ENCODE results near the gene NALCN. TPM values are rescaled to one million over a fixed set of nuclear protein-coding genes. Genes with fewer than 3 reads are reported as not detected.

NALCN gene
- total and polyA plus RNA-seq, 7 donors: 0.23 to 1.1 (median 0.71) TPM; not detected in 2

- Histone ChIP-seq H3K36me3 (no peaks in the 10 kb centered on the region), H3K9me3 (no peaks in the 10 kb centered on the region), H3K4me1 (no peaks in the 10 kb centered on the region), H3K4me3 (no peak overlapping the region), H3K27me3 (no peaks in the 10 kb centered on the region), H3K27ac (no peak overlapping the region)
- no peak for DNase-seq
- TF ChIP-seq CTCF (IDR thresholded peaks at IDR 0.05) (no peak), POLR2A (IDR thresholded peaks at IDR 0.05) (no peak), POLR2AphosphoS5 (IDR thresholded peaks at IDR 0.05) (no peak), EP300 (IDR thresholded peaks at IDR 0.05) (no peak)
- intact Hi-C loops (cut with DNase I): no loop called here
- 45 to 50% methylated on average over 8 of the region's 8 CpGs for WGBS, 2 donors
Observed at GRCh38 chr13:101025925-101026324, 390.4 kb downstream of the NALCN start.

- intact Hi-C loops (cut with DNase I): no loop called here
- Histone ChIP-seq H3K9me3 (no peaks in the 10 kb centered on the region), H3K4me1 (no peaks in the 10 kb centered on the region), H3K4me3 (no peak overlapping the region), H3K27ac (no peak overlapping the region), H3K27me3 (no peaks in the 10 kb centered on the region), H3K36me3 (no peaks in the 10 kb centered on the region)
- WGBS, 2 donors: 67 to 81% methylated on average over 9 of the region's 9 CpGs
- TF ChIP-seq EP300 (IDR thresholded peaks at IDR 0.05): no peak
- TF ChIP-seq POLR2A (IDR thresholded peaks at IDR 0.05): no peak
- no peak for TF ChIP-seq CTCF (IDR thresholded peaks at IDR 0.05)
- no peak for TF ChIP-seq POLR2AphosphoS5 (IDR thresholded peaks at IDR 0.05)
- no peak for DNase-seq
Observed at GRCh38 chr13:101025519-101025918, 390.8 kb downstream of the NALCN start.

DNA sequence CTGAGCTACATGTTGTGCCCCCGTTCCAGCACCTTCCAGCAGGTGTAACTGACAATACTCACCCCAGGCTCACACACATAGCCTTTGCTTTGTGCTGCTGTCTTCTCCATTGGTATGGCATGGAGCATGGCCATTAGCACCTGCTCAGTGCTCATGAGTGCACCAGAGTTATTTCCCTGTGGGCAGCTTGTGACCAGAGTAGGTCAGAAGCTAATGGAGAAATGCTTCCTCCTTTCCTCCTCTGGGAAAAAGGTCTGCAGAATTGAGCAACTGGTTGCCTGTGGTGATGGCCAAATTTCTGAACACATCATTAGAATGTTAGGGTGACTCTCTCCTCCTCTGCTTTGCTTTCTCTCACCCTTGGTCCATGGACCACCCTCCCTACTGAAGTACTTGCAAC is 397.2 kb downstream of the NALCN start:
- Histone ChIP-seq H3K4me3 (no peak overlapping the region), H3K4me1 (no peaks in the 10 kb centered on the region), H3K27me3 (peaks cover 0 to 8% (median 0%) of the 10 kb centered on the region in 3 donors), H3K27ac (no peak overlapping the region), H3K9me3 (no peaks in the 10 kb centered on the region), H3K36me3 (no peaks in the 10 kb centered on the region)
- no peak for DNase-seq
- WGBS, 2 donors: 48 to 80% methylated on average over 1 of the region's 1 CpG
- intact Hi-C loops (cut with DNase I): no loop called here
- TF ChIP-seq POLR2AphosphoS5 (IDR thresholded peaks at IDR 0.05): no peak
- no peak for TF ChIP-seq CTCF (IDR thresholded peaks at IDR 0.05)
- no peak for TF ChIP-seq POLR2A (IDR thresholded peaks at IDR 0.05)

- intact Hi-C loops (cut with DNase I): no loop called here
- H3K4me1 ChIP-seq: no peaks in the 10 kb centered on the region
- WGBS, 2 donors: 56 to 76% methylated on average over 7 of the region's 7 CpGs
- TF ChIP-seq POLR2A (IDR thresholded peaks at IDR 0.05) (no peak), EP300 (IDR thresholded peaks at IDR 0.05) (no peak), POLR2AphosphoS5 (IDR thresholded peaks at IDR 0.05) (no peak), CTCF (IDR thresholded peaks at IDR 0.05) (no peak)
- peaks cover 0 to 8% (median 0%) of the 10 kb centered on the region in 3 donors for H3K27me3 ChIP-seq
- H3K4me3 ChIP-seq: no peak overlapping the region
- H3K36me3 ChIP-seq: no peaks in the 10 kb centered on the region
- no peak for DNase-seq
- H3K9me3 ChIP-seq: no peaks in the 10 kb centered on the region
- H3K27ac ChIP-seq: no peak overlapping the region
Observed at GRCh38 chr13:101018720-101019119, 397.6 kb downstream of the NALCN start.

GRCh38 chr13:101017123-101017872 is 399.0 kb downstream of the NALCN start:
- no peak for DNase-seq
- Histone ChIP-seq H3K9me3 (no peaks in the 10 kb centered on the region), H3K4me1 (no peaks in the 10 kb centered on the region), H3K4me3 (no peak overlapping the region), H3K27ac (no peak overlapping the region), H3K36me3 (no peaks in the 10 kb centered on the region), H3K27me3 (peaks cover 0 to 8% (median 0%) of the 10 kb centered on the region in 3 donors)
- intact Hi-C loops (cut with DNase I): no loop called here
- WGBS, 2 donors: 50 to 64% methylated on average over 8 of the region's 8 CpGs
- TF ChIP-seq POLR2A (IDR thresholded peaks at IDR 0.05): no peak
- no peak for TF ChIP-seq CTCF (IDR thresholded peaks at IDR 0.05)
- TF ChIP-seq POLR2AphosphoS5 (IDR thresholded peaks at IDR 0.05): no peak
- no peak for TF ChIP-seq EP300 (IDR thresholded peaks at IDR 0.05)
